Ramos (cell line): ENCODE results near the gene PRPF38B.

ENCODE experiments used
- in situ Hi-C: fragments of 300-500 bp; cut with MboI; formaldehyde crosslinking; loops from one replicate; pipeline ENCODE4 v1.14.3; 2022; ENCODE audit warnings: low sequenced_read_pairs; ENCODE audit not compliant: unreplicated experiment

PRPF38B gene

GRCh38 chr1:108750476-108751181 is 58.5 kb downstream of the PRPF38B start:
- in situ Hi-C loops, result no loop called here
